Tibial nerve (tissue), 3 donors: ENCODE results near the gene NUP42.

Source experiments
- POLR2A ChIP-seq, 2 donors: fragments of 450-650 bp; IDR thresholded peaks; one replicate each; pipeline ENCODE4 v1.6.1; 2017; ENCODE audit warnings: antibody characterized with exemption in 2 of 2, mild to moderate bottlenecking in 2 of 2, moderate library complexity in 2 of 2
- TF ChIP-seq, protein P1 (sequence below), 5 experiments: fragments of 200-600 bp in 3 of 5; fragments of 450-650 bp in 2 of 5; sonication (generic) in 3 of 5; IDR thresholded peaks; one replicate each; pipeline ENCODE4 v1.5.1; 2016 to 2019; ENCODE audit warnings: antibody characterized with exemption in 5 of 5, mild to moderate bottlenecking in 3 of 5, moderate library complexity in 2 of 5

DNA sequence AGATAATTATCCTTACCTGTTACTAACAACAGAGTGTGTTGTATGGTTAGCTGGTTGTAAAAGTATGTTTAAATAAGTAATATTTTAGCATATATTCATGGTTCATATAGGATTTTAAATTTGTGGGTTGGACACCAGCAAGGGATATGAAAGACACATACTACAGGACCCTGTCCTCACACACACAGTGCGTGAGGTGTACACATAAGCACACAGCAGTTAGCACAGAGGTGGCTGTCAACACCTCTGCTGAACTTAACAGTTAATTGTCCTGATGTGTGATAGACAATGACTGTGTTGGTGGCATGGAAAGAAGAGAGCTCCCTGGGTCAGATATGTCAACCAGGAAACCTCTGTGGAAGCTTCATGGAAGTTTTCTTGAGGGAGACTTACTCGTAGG lies 23.3 kb upstream of the NUP42 start:
- no peak for TF ChIP-seq POLR2A (IDR thresholded peaks at IDR 0.05)
- TF ChIP-seq, protein P1, sequence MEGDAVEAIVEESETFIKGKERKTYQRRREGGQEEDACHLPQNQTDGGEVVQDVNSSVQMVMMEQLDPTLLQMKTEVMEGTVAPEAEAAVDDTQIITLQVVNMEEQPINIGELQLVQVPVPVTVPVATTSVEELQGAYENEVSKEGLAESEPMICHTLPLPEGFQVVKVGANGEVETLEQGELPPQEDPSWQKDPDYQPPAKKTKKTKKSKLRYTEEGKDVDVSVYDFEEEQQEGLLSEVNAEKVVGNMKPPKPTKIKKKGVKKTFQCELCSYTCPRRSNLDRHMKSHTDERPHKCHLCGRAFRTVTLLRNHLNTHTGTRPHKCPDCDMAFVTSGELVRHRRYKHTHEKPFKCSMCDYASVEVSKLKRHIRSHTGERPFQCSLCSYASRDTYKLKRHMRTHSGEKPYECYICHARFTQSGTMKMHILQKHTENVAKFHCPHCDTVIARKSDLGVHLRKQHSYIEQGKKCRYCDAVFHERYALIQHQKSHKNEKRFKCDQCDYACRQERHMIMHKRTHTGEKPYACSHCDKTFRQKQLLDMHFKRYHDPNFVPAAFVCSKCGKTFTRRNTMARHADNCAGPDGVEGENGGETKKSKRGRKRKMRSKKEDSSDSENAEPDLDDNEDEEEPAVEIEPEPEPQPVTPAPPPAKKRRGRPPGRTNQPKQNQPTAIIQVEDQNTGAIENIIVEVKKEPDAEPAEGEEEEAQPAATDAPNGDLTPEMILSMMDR (IDR thresholded peaks at IDR 0.05) = no peak
